Heart left ventricle (tissue), 13 donors: Measurements from ENCODE around the gene SUSD4.

Experiments
- POLR2A ChIP-seq, 2 donors: fragments of 450-650 bp; IDR thresholded peaks; one replicate each; pipeline ENCODE4 v1.6.1; 2017; ENCODE audit warnings: antibody characterized with exemption in 2 of 2, mild to moderate bottlenecking in 2 of 2, moderate library complexity in 2 of 2
- TF ChIP-seq, protein P1 (sequence below), 12 donors: fragments of 200-600 bp; sonication (generic) in 4 of 12; IDR thresholded peaks; one replicate each; pipeline versions ENCODE4 v1.5.0 to v1.8.0; 2018 to 2022; ENCODE audit warnings: antibody characterized with exemption in 12 of 12, mild to moderate bottlenecking in 5 of 12
- donor health status: ischemic (EF 13 %, LVEDD 7.1; RV severe dilation, severe dysfunction).
- donor health status: DM: no; HTN: yes; CAD: no.
- donor health status: DM: no; HTN: no; CAD: no.
- donor health status: ischemic (EF 25% LVEDD 6.9; RV normal size, moderate dysfunction).
- donor health status: ischemic (EF 25% LVEDD 5.7; RV mildly dilated, moderate dysfunction).
- donor health status: ischemic (EF 35%, LVEDD 5.7; RV mildly dilated, moderate dysfunction).
- donor health status: nonischemic (EF 11% LVEDD 7.7; RV severe dilation, severe dysfunction).
- donor health status: DM: yes; HTN: yes; CAD: no.
- donor health status: PGD.
- donor health status: ischemic (EF 29% LVEDD 5.4; RV normal size, mild dysfunction).
- donor health status: nonischemic (EF 23%, LVEDD 6.1; RV moderate dilation, normal function).

- TF ChIP-seq, protein P1, sequence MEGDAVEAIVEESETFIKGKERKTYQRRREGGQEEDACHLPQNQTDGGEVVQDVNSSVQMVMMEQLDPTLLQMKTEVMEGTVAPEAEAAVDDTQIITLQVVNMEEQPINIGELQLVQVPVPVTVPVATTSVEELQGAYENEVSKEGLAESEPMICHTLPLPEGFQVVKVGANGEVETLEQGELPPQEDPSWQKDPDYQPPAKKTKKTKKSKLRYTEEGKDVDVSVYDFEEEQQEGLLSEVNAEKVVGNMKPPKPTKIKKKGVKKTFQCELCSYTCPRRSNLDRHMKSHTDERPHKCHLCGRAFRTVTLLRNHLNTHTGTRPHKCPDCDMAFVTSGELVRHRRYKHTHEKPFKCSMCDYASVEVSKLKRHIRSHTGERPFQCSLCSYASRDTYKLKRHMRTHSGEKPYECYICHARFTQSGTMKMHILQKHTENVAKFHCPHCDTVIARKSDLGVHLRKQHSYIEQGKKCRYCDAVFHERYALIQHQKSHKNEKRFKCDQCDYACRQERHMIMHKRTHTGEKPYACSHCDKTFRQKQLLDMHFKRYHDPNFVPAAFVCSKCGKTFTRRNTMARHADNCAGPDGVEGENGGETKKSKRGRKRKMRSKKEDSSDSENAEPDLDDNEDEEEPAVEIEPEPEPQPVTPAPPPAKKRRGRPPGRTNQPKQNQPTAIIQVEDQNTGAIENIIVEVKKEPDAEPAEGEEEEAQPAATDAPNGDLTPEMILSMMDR (IDR thresholded peaks at IDR 0.05), result no peak
- TF ChIP-seq POLR2A (IDR thresholded peaks at IDR 0.05), result no peak
Observed at GRCh38 chr1:223209293-223209898, 154.6 kb downstream of the SUSD4 start.
